Neural cell (in vitro differentiated cells): ENCODE results near the gene LPAR5. TPM values are rescaled to one million over a fixed set of nuclear protein-coding genes. Genes with fewer than 3 reads are reported as not detected.
A peak's percentile ranks its signal among the peaks of the same experiment; 100 is the strongest.

Experiments
- H2AFZ ChIP-seq: fragments of 200-600, 300-800 bp; sonication (generic), shearing (Covaris generic); 2 replicates; pipeline ENCODE4 v1.6.0; 2014; ENCODE audit warnings: low read depth, mild to moderate bottlenecking, antibody characterized with exemption, low read length, moderate library complexity
- H3F3A ChIP-seq: fragments of 200-600 bp; shearing (Covaris generic); 2 replicates; pipeline ENCODE4 v1.6.1; 2016; ENCODE audit warnings: mild to moderate bottlenecking, moderate library complexity, mixed read lengths, antibody characterized with exemption, low read length; ENCODE audit not compliant: insufficient read depth, poor library complexity, severe bottlenecking
- H3K27ac ChIP-seq: fragments of 200-600, 300-800 bp; sonication (generic), shearing (Covaris generic); 2 replicates; pipeline ENCODE4 v1.5.1; 2014; ENCODE audit warnings: mild to moderate bottlenecking, low read length, moderate library complexity
- H3K27me3 ChIP-seq: fragments of 300-800, 200-600 bp; sonication (generic), shearing (Covaris generic); 2 replicates; pipeline ENCODE4 v1.6.0; 2014; ENCODE audit warnings: mild to moderate bottlenecking, low read depth, low read length, moderate library complexity; ENCODE audit not compliant: insufficient read depth
- H3K36me3 ChIP-seq: fragments of 300-800, 200-600 bp; sonication (generic), shearing (Covaris generic); 2 replicates; pipeline ENCODE4 v1.5.1; 2014; ENCODE audit warnings: mild to moderate bottlenecking, antibody characterized with exemption, low read length, moderate library complexity; ENCODE audit not compliant: insufficient read depth
- H3K4me2 ChIP-seq: fragments of 300-800, 200-600 bp; sonication (generic), shearing (Covaris generic); 2 replicates; pipeline ENCODE4 v1.6.0; 2014; ENCODE audit warnings: mild to moderate bottlenecking, low read length
- H3K4me3 ChIP-seq: fragments of 300-800, 200-600 bp; sonication (generic), shearing (Covaris generic); 2 replicates; pipeline ENCODE4 v1.5.1; 2014; ENCODE audit warnings: mild to moderate bottlenecking, low read length, moderate library complexity
- H3K79me2 ChIP-seq: fragments of 200-600 bp; shearing (Covaris generic); replicated peaks from 2 replicates; pipeline ENCODE4 v1.6.0; 2014; ENCODE audit warnings: mild to moderate bottlenecking, low read length, moderate library complexity; ENCODE audit not compliant: insufficient read depth
- H3K9ac ChIP-seq: fragments of 300-800, 200-600 bp; sonication (generic), shearing (Covaris generic); 2 replicates; pipeline ENCODE4 v1.6.1; 2016; ENCODE audit warnings: mild to moderate bottlenecking, low read length, mixed read lengths
- H3K9me2 ChIP-seq: fragments of 200-600 bp; shearing (Covaris generic); 2 replicates; pipeline ENCODE4 v1.6.1; 2016; ENCODE audit warnings: mild to moderate bottlenecking, low read length, mixed read lengths; ENCODE audit not compliant: insufficient read depth
- H3K9me3 ChIP-seq: fragments of 200-600, 300-800 bp; sonication (generic), shearing (Covaris generic); 2 replicates; pipeline ENCODE4 v1.6.1; 2016; ENCODE audit warnings: mild to moderate bottlenecking, mixed run types, low read length, moderate library complexity, mixed read lengths
- H4K20me1 ChIP-seq: fragments of 200-600 bp; shearing (Covaris generic); 2 replicates; pipeline ENCODE4 v1.6.1; 2016; ENCODE audit warnings: mild to moderate bottlenecking, mixed run types; ENCODE audit not compliant: insufficient read depth
- CTCF ChIP-seq: fragments of 450-650 bp; IDR thresholded peaks from 2 replicates; pipeline ENCODE4 v1.5.1; 2014; ENCODE audit warnings: antibody characterized with exemption, mild to moderate bottlenecking, moderate library complexity; ENCODE audit not compliant: poor library complexity, severe bottlenecking
- EP300 ChIP-seq: fragments of 450-650 bp; conservative IDR thresholded peaks from 2 replicates; pipeline ENCODE4 v1.6.1; 2014; ENCODE audit warnings: antibody characterized with exemption, mild to moderate bottlenecking, moderate library complexity; ENCODE audit not compliant: poor library complexity, severe bottlenecking
- EZH2 ChIP-seq: fragments of 200-600, 300-800 bp; shearing (Covaris generic), sonication (generic); IDR thresholded peaks from 2 replicates; pipeline ENCODE4 v1.6.1; 2014; ENCODE audit warnings: antibody characterized with exemption, low read length, borderline replicate concordance, mild to moderate bottlenecking; ENCODE audit not compliant: insufficient read depth, poor library complexity, severe bottlenecking
- MXI1 ChIP-seq: fragments of 450-650 bp; conservative IDR thresholded peaks from 2 replicates; pipeline ENCODE4 v1.6.1; 2014; ENCODE audit warnings: antibody characterized with exemption, mild to moderate bottlenecking; ENCODE audit not compliant: poor library complexity, severe bottlenecking
- POLR2AphosphoS5 ChIP-seq: IDR thresholded peaks from 2 replicates; pipeline ENCODE4 v1.6.1; 2012
- RAD21 ChIP-seq: fragments of 450-650 bp; conservative IDR thresholded peaks from 2 replicates; pipeline ENCODE4 v1.6.1; 2014; ENCODE audit warnings: antibody characterized with exemption, mild to moderate bottlenecking, moderate library complexity
- REST ChIP-seq: IDR thresholded peaks from 2 replicates; pipeline ENCODE4 v1.6.1; 2012; ENCODE audit warnings: borderline replicate concordance
- SMC3 ChIP-seq: fragments of 450-650 bp; conservative IDR thresholded peaks from 2 replicates; pipeline ENCODE4 v1.6.1; 2014; ENCODE audit warnings: antibody characterized with exemption, mild to moderate bottlenecking, moderate library complexity; ENCODE audit not compliant: poor library complexity
- TAF1 ChIP-seq: IDR thresholded peaks from 2 replicates; pipeline ENCODE4 v1.6.1; 2012; ENCODE audit warnings: low read depth
- polyA plus RNA-seq: library from polyadenylated mRNA; depleted of rRNA; stranded (reverse); fragments of >200 nt; gene quantifications from 2 replicates; pipeline ENCODE4 v1.2.3, GENCODE V29; 2014

LPAR5 gene
- polyA plus RNA-seq, 1 donor from 2014 or later = not detected

- Histone ChIP-seq H2AFZ (no peak overlapping the region), H3K27ac (no peak overlapping the region)
These were observed 17.1 kb downstream of the LPAR5 start for GRCh38 chr12:6618483-6619225.

GRCh38 chr12:6615802-6616201, 20.0 kb downstream of the LPAR5 start:
- no peak overlapping the region for H3K4me2 ChIP-seq
- no peak overlapping the region for H2AFZ ChIP-seq
- no peaks in the 10 kb centered on the region for H3K9me2 ChIP-seq
- no peak overlapping the region for H3K4me3 ChIP-seq
- H3K79me2 ChIP-seq = no peaks in the 10 kb centered on the region
- H3K9me3 ChIP-seq = no peaks in the 10 kb centered on the region
- no peaks in the 10 kb centered on the region for H3K27me3 ChIP-seq
- H3F3A ChIP-seq = peaks cover 20% of the 10 kb centered on the region
- no peaks in the 10 kb centered on the region for H3K36me3 ChIP-seq
- TF ChIP-seq MXI1 (no peak), EZH2 (no peak), POLR2AphosphoS5 (no peak), RAD21 (no peak), REST (no peak), TAF1 (no peak), SMC3 (no peak), EP300 (no peak), CTCF (no peak)
- peak overlapping the region; percentile 12 for H3K27ac ChIP-seq
- H4K20me1 ChIP-seq = no peaks in the 10 kb centered on the region
- no peak overlapping the region for H3K9ac ChIP-seq

More at GRCh38 chr12:6618483-6619225, 17.1 kb downstream of the LPAR5 start:
- Histone ChIP-seq H3F3A (peaks cover 12% of the 10 kb centered on the region), H3K79me2 (no peaks in the 10 kb centered on the region), H4K20me1 (no peaks in the 10 kb centered on the region), H3K36me3 (no peaks in the 10 kb centered on the region), H3K4me3 (no peak overlapping the region), H3K4me2 (no peak overlapping the region), H3K9me2 (no peaks in the 10 kb centered on the region), H3K27me3 (no peaks in the 10 kb centered on the region), H3K9me3 (no peaks in the 10 kb centered on the region), H3K9ac (no peak overlapping the region)
- no peak for TF ChIP-seq EP300
